ENCODE results near the gene ARL8B.
A peak's percentile ranks its signal among the peaks of the same experiment; 100 is the strongest.

- TF ChIP-seq POLR2AphosphoS5 (IDR thresholded peaks at IDR 0.05; ENCODE audit: low read depth, low read length) (no peak), POLR2A (IDR thresholded peaks at IDR 0.05; ENCODE audit: low read depth, low read length) (peak; percentile 52; the same call in 1 of the 2 replicates)
Observed at GRCh38 chr3:5220193-5220592, 98.1 kb downstream of the ARL8B start.
